Panc1 (cell line): Measurements from ENCODE around the gene SLC16A12. TPM values are rescaled to one million over a fixed set of nuclear protein-coding genes. Genes with fewer than 3 reads are reported as not detected.

Source experiments
- ATAC-seq: fragments of 200-7000 bp; cut with Tn5 transposase; 2 replicates; pipeline ENCODE4 v1.9.1; 2020; ENCODE audit warnings: mild to moderate bottlenecking, moderate library complexity
- BruUV-seq: library from RNA; stranded (reverse); fragments of 400-500 nt; replicated peaks from 2 replicates; lab custom pipeline; 2021; lab: Mats Ljungman, UMichigan
- CTCF ChIA-PET: fragments of 300-600 bp; sonication (Branson Sonifier 250); formaldehyde crosslinking; loops from one replicate; lab custom pipeline; 2022; ENCODE audit warnings: antibody characterized with exemption; lab: Charles Lee
- POLR2A ChIA-PET: fragments of 300-600 bp; sonication (Branson Sonifier 250); formaldehyde crosslinking; loops from one replicate; lab custom pipeline; 2022; ENCODE audit warnings: antibody characterized with exemption; lab: Charles Lee
- DNase-seq: peaks from one replicate; pipeline ENCODE4 v3.0.0-alpha.2; 2010; ENCODE audit warnings: low read depth, low spot score
- H3K27ac ChIP-seq: 2 replicates; pipeline ENCODE4 v1.5.1; 2011; ENCODE audit warnings: mild to moderate bottlenecking, low read length, inconsistent platforms
- H3K27me3 ChIP-seq: fragments of 200-500 bp; sonication (Bioruptor generic); 2 replicates; pipeline ENCODE4 v1.6.0; 2014; ENCODE audit warnings: low read length, inconsistent platforms; ENCODE audit not compliant: control insufficient read depth, insufficient read depth
- H3K36me3 ChIP-seq: fragments of 200-500 bp; sonication (Bioruptor generic); 2 replicates; pipeline ENCODE4 v1.5.1; 2014; ENCODE audit warnings: inconsistent platforms, mild to moderate bottlenecking, low read length, moderate library complexity; ENCODE audit not compliant: control insufficient read depth, insufficient read depth
- H3K4me1 ChIP-seq: 2 replicates; pipeline ENCODE4 v1.5.1; 2011; ENCODE audit warnings: inconsistent platforms, mild to moderate bottlenecking, low read length, moderate library complexity; ENCODE audit not compliant: control insufficient read depth, insufficient read depth
- H3K4me3 ChIP-seq, 2 experiments: 2 replicates each; pipeline ENCODE4 v1.5.1; 2011 to 2012; ENCODE audit warnings: low read depth in 2 of 2, low read length in 2 of 2, mild to moderate bottlenecking in 2 of 2, inconsistent platforms in 1 of 2, moderate library complexity in 1 of 2
- H3K9me3 ChIP-seq: fragments of 200-500 bp; sonication (Bioruptor generic); 2 replicates; pipeline ENCODE4 v1.5.1; 2014; ENCODE audit warnings: low read depth, mild to moderate bottlenecking, inconsistent platforms, low read length, moderate library complexity; ENCODE audit not compliant: control insufficient read depth, insufficient read depth
- CTCF ChIP-seq: fragments of 450-650 bp; IDR thresholded peaks from 2 replicates; pipeline ENCODE4 v1.5.1; 2017; ENCODE audit warnings: mild to moderate bottlenecking
- POLR2AphosphoS5 ChIP-seq: IDR thresholded peaks from 2 replicates; pipeline ENCODE4 v1.6.1; 2012; ENCODE audit warnings: mild to moderate bottlenecking, low read depth, low read length, moderate library complexity
- REST ChIP-seq, 2 experiments: IDR thresholded peaks; 2 replicates each; pipeline ENCODE4 v1.6.1; 2011 to 2012; ENCODE audit warnings: low read depth in 2 of 2, control low read depth in 1 of 2, low read length in 1 of 2, mild to moderate bottlenecking in 1 of 2, moderate library complexity in 1 of 2; ENCODE audit not compliant: insufficient read depth in 1 of 2
- SIN3A ChIP-seq: IDR thresholded peaks from 2 replicates; pipeline ENCODE4 v1.6.1; 2012; ENCODE audit warnings: low read depth, mild to moderate bottlenecking, low read length, moderate library complexity, borderline replicate concordance; ENCODE audit not compliant: insufficient read depth
- TCF7L2 ChIP-seq: IDR thresholded peaks from 2 replicates; pipeline ENCODE4 v1.6.1; 2011; ENCODE audit warnings: mild to moderate bottlenecking, low read depth, low read length, inconsistent platforms
- in situ Hi-C: cut with HindIII; loops from 2 replicates; pipeline ENCODE4 v1.10.0; 2016; ENCODE audit warnings: low sequenced_read_pairs, low pct_unique_long_range_greater_than_20kb
- intact Hi-C: fragments of 100-400 bp; cut with micrococcal nuclease; formaldehyde crosslinking; loops from one replicate; pipeline ENCODE4 v1.10.0; 2022; ENCODE audit not compliant: unreplicated experiment
- total RNA-seq: library from RNA; stranded (reverse); gene quantifications from one replicate; pipeline ENCODE4 v1.2.1, GENCODE V29; 2021; ENCODE audit not compliant: unreplicated experiment

The SLC16A12 gene
- total RNA-seq, 1 experiment from 2014 or later = not detected

GRCh38 chr10:89550509-89550908 lies 15.1 kb upstream of the SLC16A12 start:
- DNase-seq = no peak
- H3K9me3 ChIP-seq = no peaks in the 10 kb centered on the region
- no TSS peak for BruUV-seq
- no peak for TF ChIP-seq REST (IDR thresholded peaks at IDR 0.05; ENCODE audit: insufficient read depth in 1 of 2, low read depth in 2 of 2, low read length in 1 of 2)
- no peak for TF ChIP-seq TCF7L2
- no peak for TF ChIP-seq CTCF
- TF ChIP-seq SIN3A = no peak
- H3K36me3 ChIP-seq = no peaks in the 10 kb centered on the region
- intact Hi-C loops (no loop called here), in situ Hi-C loops (no loop called here)
- ChIA-PET CTCF (interaction anchor here (0.6 kb wide), 1 partner anchor 1330 kb away, joined by 6 read pairs; no protein-coding TSS in a partner anchor), POLR2A (no interaction called here)
- H3K4me1 ChIP-seq = no peaks in the 10 kb centered on the region
- no peaks in the 10 kb centered on the region; the same call in 1 of the 2 replicates for H3K27me3 ChIP-seq
- no peak for ATAC-seq
- H3K4me3 ChIP-seq = no peak overlapping the region
- H3K27ac ChIP-seq = no peak overlapping the region

- intact Hi-C loops (no loop called here), in situ Hi-C loops (no loop called here)
- Histone ChIP-seq H3K4me1 (no peaks in the 10 kb centered on the region), H3K27ac (no peak overlapping the region), H3K27me3 (no peaks in the 10 kb centered on the region; the same call in 1 of the 2 replicates), H3K4me3 (no peak overlapping the region), H3K36me3 (no peaks in the 10 kb centered on the region), H3K9me3 (no peaks in the 10 kb centered on the region)
- ChIA-PET POLR2A (no interaction called here), CTCF (interaction anchor here (0.6 kb wide), 1 partner anchor 1600 kb away, joined by 4 read pairs; no protein-coding TSS in a partner anchor)
- DNase-seq (no peak), ATAC-seq (no peak)
- no TSS peak for BruUV-seq
- TF ChIP-seq CTCF = no peak
- no peak for TF ChIP-seq POLR2AphosphoS5
- no peak for TF ChIP-seq TCF7L2
- no peak for TF ChIP-seq SIN3A
- no peak for TF ChIP-seq REST (IDR thresholded peaks at IDR 0.05; ENCODE audit: insufficient read depth in 1 of 2, low read depth in 2 of 2, low read length in 1 of 2)
Measured at GRCh38 chr10:89549510-89549909, 14.1 kb upstream of the SLC16A12 start.
